ENCODE data around the gene HSPA4L. TPM values are rescaled to one million over a fixed set of nuclear protein-coding genes. Genes with fewer than 3 reads are reported as not detected.
A peak's percentile ranks its signal among the peaks of the same experiment; 100 is the strongest.

HSPA4L gene
- total and polyA plus RNA-seq, 10 of the 15 experiments (the other 5 are each of a cell fraction or from before 2014, with no cell fraction given): 8.6 to 40.5 (median 21.4) TPM

GRCh38 chr4:127771535-127772275 lies 10.4 kb upstream of the HSPA4L start:
- H3K36me3 ChIP-seq (ENCODE audit: control insufficient read depth in 2 of 2, insufficient read depth in 2 of 2, low read length in 1 of 2): no peaks in the 10 kb centered on the region
- peak; percentile 60 for ATAC-seq
- H2AFZ ChIP-seq (ENCODE audit: control insufficient read depth, low read depth, low read length): no peak overlapping the region
- intact Hi-C loops (cut with micrococcal nuclease; ENCODE audit: unreplicated experiment) (no loop called here), in situ Hi-C loops (cut with MboI) (no loop called here)
- no peaks in the 10 kb centered on the region for H4K20me1 ChIP-seq (ENCODE audit: control insufficient read depth, insufficient read depth)
- ChIA-PET SMC1A (ENCODE audit: uncharacterized antibody, unreplicated experiment) (interaction anchor here (0.6 kb wide), 2 partner anchors 45 to 46 kb away, joined by 3 read pairs; no protein-coding TSS in a partner anchor), CTCF (no interaction called here), RAD21 (ENCODE audit: unreplicated experiment) (no interaction called here), POLR2A (no interaction called here)
- H3K4me1 ChIP-seq (ENCODE audit: control insufficient read depth, insufficient read depth, low read length): no peaks in the 10 kb centered on the region
- TF ChIP-seq RFX5 (IDR thresholded peaks at IDR 0.05; ENCODE audit: low read depth, low read length) (no peak), ATF7 (IDR thresholded peaks at IDR 0.05; ENCODE audit: low read depth) (peak; percentile 97), EP300 (IDR thresholded peaks at IDR 0.05; ENCODE audit: borderline replicate concordance in 1 of 2, control insufficient read depth in 1 of 2, low read depth in 2 of 2, low read length in 2 of 2) (0 out of 4 replicates have a peak, but pooled peaks of 1 of the 2 experiments have one; percentile 12), PKNOX1 (IDR thresholded peaks at IDR 0.05) (peak; percentile 79)
- FAIRE-seq: no peak
- 33% methylated on average over 4 of the region's 4 CpGs for WGBS (ENCODE audit: insufficient coverage, insufficient replicate concordance, low lambda C conversion rate, missing lambda C conversion rate)
- H3K9ac ChIP-seq (ENCODE audit: control insufficient read depth, insufficient read depth, low read length): no peak overlapping the region
- H3K9me3 ChIP-seq (replicated peaks; ENCODE audit: control insufficient read depth, insufficient read depth, low read length): no peaks in the 10 kb centered on the region
- no peaks in the 10 kb centered on the region for H3K79me2 ChIP-seq (ENCODE audit: control insufficient read depth, insufficient read depth, low read length)
- DNase-seq (ENCODE audit: low read depth, low spot score): no peak
- BruUV-seq (replicated peaks): no TSS peak
- no peak overlapping the region for H3K4me2 ChIP-seq (ENCODE audit: control insufficient read depth, insufficient read depth)
- H3K27me3 ChIP-seq (replicated peaks in 1 of 2; ENCODE audit: control insufficient read depth in 2 of 2, insufficient read depth in 2 of 2, low read length in 1 of 2): no peaks in the 10 kb centered on the region; a peak in 1 of 4 replicates
- H3K4me3 ChIP-seq: no peak overlapping the region
- H3K27ac ChIP-seq (ENCODE audit: control insufficient read depth, insufficient read depth): no peak overlapping the region
